GM10847 (cell line): ENCODE measurements around the gene PPP2R3B.

Experiments
- POLR2A ChIP-seq: IDR thresholded peaks from 2 replicates; pipeline ENCODE4 v1.6.1; 2011; ENCODE audit not compliant: insufficient read length; ENCODE audit errors: extremely low read depth

The PPP2R3B gene

GRCh38 chrX:329291-329910 is 57.3 kb downstream of the PPP2R3B start:
- no peak for TF ChIP-seq POLR2A

- TF ChIP-seq POLR2A, result no peak
Measured at GRCh38 chrX:327660-328126, 59.0 kb downstream of the PPP2R3B start.

GRCh38 chrX:323721-324628 is 62.7 kb downstream of the PPP2R3B start:
- TF ChIP-seq POLR2A, result no peak

- no peak for TF ChIP-seq POLR2A
Measured at GRCh38 chrX:320126-320783, 66.5 kb downstream of the PPP2R3B start.

GRCh38 chrX:319579-320125 is 67.1 kb downstream of the PPP2R3B start:
- no peak for TF ChIP-seq POLR2A

GRCh38 chrX:318739-319578 is 67.7 kb downstream of the PPP2R3B start, which contains the start of gene GTPBP6:
Gene GTPBP6 (minus strand): TSS chrX:318796. CDS start chrX:318787, 9 bp downstream.
- peak; percentile 59 for TF ChIP-seq POLR2A

GRCh38 chrX:318068-318738 is 68.5 kb downstream of the PPP2R3B start:
- TF ChIP-seq POLR2A, result peak; percentile 74

- no peak for TF ChIP-seq POLR2A
Measured at GRCh38 chrX:317424-318067, 69.2 kb downstream of the PPP2R3B start.

GRCh38 chrX:316351-317325 is 70.1 kb downstream of the PPP2R3B start:
- TF ChIP-seq POLR2A, result no peak

- no peak for TF ChIP-seq POLR2A
Measured at GRCh38 chrX:314781-315595, 71.7 kb downstream of the PPP2R3B start.

- no peak for TF ChIP-seq POLR2A
Measured at GRCh38 chrX:314049-314448, 72.7 kb downstream of the PPP2R3B start.
